HepG2 (cell line): ENCODE results near the gene STN1. TPM values are rescaled to one million over a fixed set of nuclear protein-coding genes. Genes with fewer than 3 reads are reported as not detected.

Source experiments
- AGO2 ChIP-seq: fragments of 200-400 bp; formaldehyde crosslinking; optimal IDR thresholded peaks from 2 replicates; pipeline ENCODE3; 2017; ENCODE audit warnings: mild to moderate bottlenecking, low read depth, low read length, moderate library complexity
- DZIP1 ChIP-seq: sonication (generic); formaldehyde crosslinking; IDR thresholded peaks from 2 replicates; pipeline ENCODE4 v1.5.0; 2020; ENCODE audit warnings: mild to moderate bottlenecking, missing genetic modification reagents
- FOXK2 ChIP-seq: fragments of 450-650 bp; IDR thresholded peaks from 2 replicates; pipeline ENCODE4 v1.6.1; 2016
- HMG20B ChIP-seq: conservative IDR thresholded peaks from 2 replicates; pipeline ENCODE4 v1.6.1; 2016; ENCODE audit warnings: missing genetic modification reagents, missing compliant biosample characterization
- NR3C1 ChIP-seq: sonication (generic); formaldehyde crosslinking; IDR thresholded peaks from 2 replicates; pipeline ENCODE4 v1.4.0; 2020; ENCODE audit warnings: missing genetic modification reagents
- SRSF9 ChIP-seq: fragments of 200-400 bp; formaldehyde crosslinking; IDR thresholded peaks from 2 replicates; pipeline ENCODE4 v1.6.1; 2018; ENCODE audit warnings: borderline replicate concordance, mild to moderate bottlenecking, low read depth, low read length; ENCODE audit not compliant: insufficient read depth, poor library complexity, severe bottlenecking
- TBX3 ChIP-seq: fragments of 450-650 bp; IDR thresholded peaks from 2 replicates; pipeline ENCODE4 v1.6.1; 2017; ENCODE audit warnings: antibody characterized with exemption, mild to moderate bottlenecking, inconsistent platforms, borderline replicate concordance
- ZBED4 ChIP-seq: sonication (generic); formaldehyde crosslinking; IDR thresholded peaks from 2 replicates; pipeline ENCODE4 v1.4.0; 2020; ENCODE audit warnings: missing genetic modification reagents, borderline replicate concordance
- ZBTB4 ChIP-seq: sonication (generic); formaldehyde crosslinking; IDR thresholded peaks from 2 replicates; pipeline ENCODE4 v1.4.0; 2020; ENCODE audit warnings: missing genetic modification reagents, mild to moderate bottlenecking, borderline replicate concordance
- ZC3H13 ChIP-seq: sonication (generic); formaldehyde crosslinking; IDR thresholded peaks from 2 replicates; pipeline ENCODE4 v1.8.1; 2023; ENCODE audit warnings: mild to moderate bottlenecking, missing genetic modification reagents, moderate library complexity
- ZNF12 ChIP-seq: sonication (generic); formaldehyde crosslinking; IDR thresholded peaks from 2 replicates; pipeline ENCODE4 v1.5.0; 2020; ENCODE audit warnings: missing genetic modification reagents
- ZNF275 ChIP-seq: sonication (generic); formaldehyde crosslinking; IDR thresholded peaks from 2 replicates; pipeline ENCODE4 v1.8.0; 2022; ENCODE audit warnings: missing genetic modification reagents, mild to moderate bottlenecking, inconsistent platforms, borderline replicate concordance
- ZNF343 ChIP-seq: sonication (generic); formaldehyde crosslinking; IDR thresholded peaks from 2 replicates; pipeline ENCODE4 v1.4.0; 2020; ENCODE audit warnings: mild to moderate bottlenecking, missing genetic modification reagents
- ZNF550 ChIP-seq: sonication (generic); formaldehyde crosslinking; IDR thresholded peaks from 2 replicates; pipeline ENCODE4 v1.4.0; 2020; ENCODE audit warnings: mild to moderate bottlenecking, missing genetic modification reagents, borderline replicate concordance
- ZNF670 ChIP-seq: sonication (generic); formaldehyde crosslinking; IDR thresholded peaks from 2 replicates; pipeline ENCODE4 v1.8.0; 2022; ENCODE audit warnings: mild to moderate bottlenecking, missing genetic modification reagents, borderline replicate concordance
- ZNF746 ChIP-seq: sonication (generic); formaldehyde crosslinking; IDR thresholded peaks from 2 replicates; pipeline ENCODE4 v1.8.0; 2022; ENCODE audit warnings: mild to moderate bottlenecking, missing genetic modification reagents
- ZNF790 ChIP-seq: sonication (generic); formaldehyde crosslinking; IDR thresholded peaks from 2 replicates; pipeline ENCODE4 v1.8.0; 2022; ENCODE audit warnings: missing genetic modification reagents, mild to moderate bottlenecking, borderline replicate concordance
- polyA plus RNA-seq, 8 experiments: library from polyadenylated mRNA; depleted of rRNA in 3 of 8; stranded (reverse) in 7 of 8; unstranded in 1 of 8; fragments of >200 nt; fragmentation: Illumina TruSeq in 4 of 8; extraction: Trizol in 4 of 8; gene quantifications; 2 replicates each; pipeline versions ENCODE4 v1.2.1 to v1.2.3, GENCODE V29; 2011 to 2016; ENCODE audit warnings: low read depth in 4 of 8, missing spikeins in 1 of 8, mixed read lengths in 1 of 8; ENCODE audit not compliant: insufficient read depth in 1 of 8
- total RNA-seq, 5 experiments: library from RNA; depleted of rRNA; stranded (reverse); fragments of >200 nt; fragmentation: Illumina TruSeq; extraction: Trizol; gene quantifications; 2 replicates each; pipeline ENCODE4 v1.2.3, GENCODE V29; 2016; ENCODE audit warnings: low read depth in 1 of 5

The STN1 gene
- total and polyA plus RNA-seq, 2 of the 13 experiments (the other 11 are each of a cell fraction or from before 2014, with no cell fraction given): 17.6 to 22.7 TPM

GRCh38 chr10:103918053-103918846 lies at the start of gene STN1 (continued):
- no peak for TF ChIP-seq AGO2
- no peak for TF ChIP-seq ZNF670 (CRISPR knock-in tag)
- 0 out of 2 replicates have a peak, but pooled peaks have one; percentile 57 for TF ChIP-seq ZNF275
- TF ChIP-seq ZNF746 (CRISPR knock-in tag): no peak
- TF ChIP-seq ZNF343 (CRISPR knock-in tag): no peak
- peak; percentile 88 for TF ChIP-seq ZBED4
- TF ChIP-seq ZC3H13 (CRISPR knock-in tag): no peak
- no peak for TF ChIP-seq DZIP1 (CRISPR knock-in tag)
- TF ChIP-seq ZBTB4 (CRISPR knock-in tag): 0 out of 2 replicates have a peak, but pooled peaks have one; percentile 9
- TF ChIP-seq HMG20B: peak; percentile 68; the same call in 1 of the 2 replicates
- 0 out of 2 replicates have a peak, but pooled peaks have one; percentile 27 for TF ChIP-seq ZNF12 (CRISPR knock-in tag)
- TF ChIP-seq SRSF9: no peak
- no peak for TF ChIP-seq ZNF790
- no peak for TF ChIP-seq ZNF550
- TF ChIP-seq FOXK2: no peak
- TF ChIP-seq TBX3: no peak
- no peak for TF ChIP-seq NR3C1
